Urinary bladder (tissue), 4 donors: ENCODE data around the gene ARHGEF40. TPM values are rescaled to one million over a fixed set of nuclear protein-coding genes. Genes with fewer than 3 reads are reported as not detected.

Source experiments
- DNase-seq: peaks from one replicate; pipeline ENCODE4 v3.0.0-alpha.2; 2015; ENCODE audit errors: extremely low spot score
- H3K27ac ChIP-seq: one replicate; pipeline ENCODE4 v1.5.1; 2013; ENCODE audit warnings: low read depth, mild to moderate bottlenecking, moderate library complexity
- H3K36me3 ChIP-seq: one replicate; pipeline ENCODE4 v1.6.1; 2013; ENCODE audit warnings: mild to moderate bottlenecking, moderate library complexity; ENCODE audit not compliant: insufficient read depth
- H3K4me1 ChIP-seq: one replicate; pipeline ENCODE4 v1.6.1; 2013; ENCODE audit warnings: mild to moderate bottlenecking, moderate library complexity; ENCODE audit not compliant: insufficient read depth
- H3K4me3 ChIP-seq: one replicate; pipeline ENCODE4 v1.5.1; 2013; ENCODE audit warnings: low read depth, low read length
- WGBS: extraction: QIAGEN DNeasy Blood & Tissue Kit; methylation state at CpG from one replicate; pipeline ENCODE4 v1.1.7; 2013; 5-methylcytosine and 5-hydroxymethylcytosine counted together
- polyA plus RNA-seq: library from polyadenylated mRNA; stranded (reverse); fragments of 200-250 nt; gene quantifications from one replicate; pipeline ENCODE4 v1.2.3, GENCODE V29; 2013
- small RNA-seq: library from RNA; depleted of rRNA; stranded (forward); fragments of <200 nt; gene quantifications from one replicate; pipeline ENCODE3, GENCODE V24; 2014
- total RNA-seq: library from RNA; depleted of rRNA; stranded (reverse); fragments of >200 nt; gene quantifications from one replicate; pipeline ENCODE4 v1.2.3, GENCODE V29; 2014
- donor health status: healthy with polysubstance abuse.
- donor health status: healthy.

ARHGEF40 gene
- total and polyA plus RNA-seq, 2 donors = 27.9 to 43.9 TPM

GRCh38 chr14:21107283-21107800 is 37.2 kb downstream of the ARHGEF40 start:
- Histone ChIP-seq H3K4me3 (no peak overlapping the region), H3K4me1 (no peaks in the 10 kb centered on the region), H3K27ac (no peak overlapping the region), H3K36me3 (no peaks in the 10 kb centered on the region)
- WGBS = 44% methylated on average over 5 of the region's 5 CpGs
- no peak for DNase-seq

GRCh38 chr14:21108791-21109190 is 38.7 kb downstream of the ARHGEF40 start:
- H3K36me3 ChIP-seq = no peaks in the 10 kb centered on the region
- 92% methylated on average over 4 of the region's 4 CpGs for WGBS
- no peak for DNase-seq
- H3K4me1 ChIP-seq = no peaks in the 10 kb centered on the region
- no peak overlapping the region for H3K27ac ChIP-seq
- no peak overlapping the region for H3K4me3 ChIP-seq

- no peak for DNase-seq
- WGBS = 72% methylated on average over 6 of the region's 6 CpGs
Measured at GRCh38 chr14:21109377-21110138, 39.5 kb downstream of the ARHGEF40 start.

GRCh38 chr14:21112255-21112654 is 42.2 kb downstream of the ARHGEF40 start:
- DNase-seq = no peak
- no peaks in the 10 kb centered on the region for H3K4me1 ChIP-seq
- H3K27ac ChIP-seq = no peak overlapping the region
- 79% methylated on average over 4 of the region's 4 CpGs for WGBS
- H3K4me3 ChIP-seq = no peak overlapping the region
- H3K36me3 ChIP-seq = no peaks in the 10 kb centered on the region

More at GRCh38 chr14:21109377-21110138, 39.5 kb downstream of the ARHGEF40 start:
- Histone ChIP-seq H3K4me1 (no peaks in the 10 kb centered on the region), H3K36me3 (no peaks in the 10 kb centered on the region), H3K27ac (no peak overlapping the region), H3K4me3 (no peak overlapping the region)

GRCh38 chr14:21113369-21113768 is 43.3 kb downstream of the ARHGEF40 start:
- no peak overlapping the region for H3K27ac ChIP-seq
- 92% methylated on average over 2 of the region's 2 CpGs for WGBS
- no peaks in the 10 kb centered on the region for H3K4me1 ChIP-seq
- no peaks in the 10 kb centered on the region for H3K36me3 ChIP-seq
- no peak overlapping the region for H3K4me3 ChIP-seq
- DNase-seq = no peak

GRCh38 chr14:21118933-21119332 is 48.8 kb downstream of the ARHGEF40 start:
- no peak overlapping the region for H3K4me3 ChIP-seq
- no peaks in the 10 kb centered on the region for H3K4me1 ChIP-seq
- 97% methylated on average over 3 of the region's 3 CpGs for WGBS
- no peaks in the 10 kb centered on the region for H3K36me3 ChIP-seq
- no peak for DNase-seq
- no peak overlapping the region for H3K27ac ChIP-seq

GRCh38 chr14:21120686-21121085 is 50.6 kb downstream of the ARHGEF40 start:
- Histone ChIP-seq H3K36me3 (no peaks in the 10 kb centered on the region), H3K4me1 (no peaks in the 10 kb centered on the region), H3K4me3 (no peak overlapping the region), H3K27ac (no peak overlapping the region)
- WGBS = 78% methylated on average over 6 of the region's 6 CpGs
- DNase-seq = no peak

GRCh38 chr14:21121122-21121521 is 51.0 kb downstream of the ARHGEF40 start:
- no peak for DNase-seq
- Histone ChIP-seq H3K27ac (no peak overlapping the region), H3K4me1 (no peaks in the 10 kb centered on the region), H3K36me3 (no peaks in the 10 kb centered on the region), H3K4me3 (no peak overlapping the region)
- 66% methylated on average over 1 of the region's 1 CpG for WGBS

GRCh38 chr14:21123429-21123828 is 53.3 kb downstream of the ARHGEF40 start:
- H3K4me1 ChIP-seq = no peaks in the 10 kb centered on the region
- H3K4me3 ChIP-seq = no peak overlapping the region
- WGBS = 89% methylated on average over 1 of the region's 1 CpG
- H3K27ac ChIP-seq = no peak overlapping the region
- no peak for DNase-seq
- no peaks in the 10 kb centered on the region for H3K36me3 ChIP-seq

GRCh38 chr14:21133901-21134300 is 63.8 kb downstream of the ARHGEF40 start:
- H3K4me3 ChIP-seq = no peak overlapping the region
- 62% methylated on average over 1 of the region's 1 CpG for WGBS
- no peaks in the 10 kb centered on the region for H3K4me1 ChIP-seq
- DNase-seq = no peak
- H3K27ac ChIP-seq = no peak overlapping the region
- H3K36me3 ChIP-seq = no peaks in the 10 kb centered on the region

GRCh38 chr14:21136024-21136423 is 65.9 kb downstream of the ARHGEF40 start:
- DNase-seq = no peak
- H3K4me1 ChIP-seq = no peaks in the 10 kb centered on the region
- no peak overlapping the region for H3K27ac ChIP-seq
- WGBS = 18% methylated on average over 1 of the region's 1 CpG
- no peak overlapping the region for H3K4me3 ChIP-seq
- no peaks in the 10 kb centered on the region for H3K36me3 ChIP-seq

Small RNA genes within 50 kb of the gene (small RNA-seq; reads per million reads assigned to genes)
- not detected for gene RNU6-252P

Other genes with a start within 250 kb of the ARHGEF40 start
- gene RNASE3, start 178.9 kb upstream of the ARHGEF40 start, total RNA-seq = not detected
- gene RNASE3, start 178.9 kb upstream of the ARHGEF40 start, polyA plus RNA-seq = not detected
- 1.3 TPM for gene RNASE2, start 114.8 kb upstream of the ARHGEF40 start, total RNA-seq
- 11.4 TPM for gene RNASE2, start 114.8 kb upstream of the ARHGEF40 start, polyA plus RNA-seq
- gene METTL17, start 80.3 kb upstream of the ARHGEF40 start, total RNA-seq = 38.3 TPM
- gene METTL17, start 80.3 kb upstream of the ARHGEF40 start, polyA plus RNA-seq = 52.1 TPM
- gene SLC39A2, start 71.0 kb upstream of the ARHGEF40 start, total RNA-seq = 1.2 TPM
- 0.47 TPM for gene SLC39A2, start 71.0 kb upstream of the ARHGEF40 start, polyA plus RNA-seq
- 84.5 TPM for gene NDRG2, start 45.2 kb upstream of the ARHGEF40 start, total RNA-seq
- gene NDRG2, start 45.2 kb upstream of the ARHGEF40 start, polyA plus RNA-seq = 272 TPM
- gene TPPP2, start 40.1 kb upstream of the ARHGEF40 start, total RNA-seq = not detected
- not detected for gene TPPP2, start 40.1 kb upstream of the ARHGEF40 start, polyA plus RNA-seq
- not detected for gene RNASE13, start 35.5 kb upstream of the ARHGEF40 start, total RNA-seq
- not detected for gene RNASE13, start 35.5 kb upstream of the ARHGEF40 start, polyA plus RNA-seq
- gene RNASE7, start 27.9 kb upstream of the ARHGEF40 start, total RNA-seq = not detected
- 0.06 TPM for gene RNASE7, start 27.9 kb upstream of the ARHGEF40 start, polyA plus RNA-seq
- gene RNASE8, start 12.5 kb upstream of the ARHGEF40 start, total RNA-seq = not detected
- gene RNASE8, start 12.5 kb upstream of the ARHGEF40 start, polyA plus RNA-seq = not detected
- gene ZNF219, start 28.4 kb downstream of the ARHGEF40 start, total RNA-seq = 9.8 TPM
- gene ZNF219, start 28.4 kb downstream of the ARHGEF40 start, polyA plus RNA-seq = 67.1 TPM
- gene TMEM253, start 30.8 kb downstream of the ARHGEF40 start, total RNA-seq = 0.37 TPM
- 0.42 TPM for gene TMEM253, start 30.8 kb downstream of the ARHGEF40 start, polyA plus RNA-seq
- not detected for gene OR5AU1, start 85.8 kb downstream of the ARHGEF40 start, total RNA-seq
- gene OR5AU1, start 85.8 kb downstream of the ARHGEF40 start, polyA plus RNA-seq = not detected
- 504 TPM for gene HNRNPC, start 199.1 kb downstream of the ARHGEF40 start, total RNA-seq
- 476 TPM for gene HNRNPC, start 199.1 kb downstream of the ARHGEF40 start, polyA plus RNA-seq
- gene RPGRIP1, start 209.8 kb downstream of the ARHGEF40 start, total RNA-seq = 0.48 TPM
- gene RPGRIP1, start 209.8 kb downstream of the ARHGEF40 start, polyA plus RNA-seq = 0.15 TPM